Activated gamma-delta T cell treated with Interleukin-2 at 50 U/mL for 16 hours (primary cell): ENCODE results near the gene PDGFC.

Experiments used
- DNase-seq: peaks from one replicate; pipeline ENCODE4 v3.0.0-alpha.2; 2020

PDGFC gene

DNA sequence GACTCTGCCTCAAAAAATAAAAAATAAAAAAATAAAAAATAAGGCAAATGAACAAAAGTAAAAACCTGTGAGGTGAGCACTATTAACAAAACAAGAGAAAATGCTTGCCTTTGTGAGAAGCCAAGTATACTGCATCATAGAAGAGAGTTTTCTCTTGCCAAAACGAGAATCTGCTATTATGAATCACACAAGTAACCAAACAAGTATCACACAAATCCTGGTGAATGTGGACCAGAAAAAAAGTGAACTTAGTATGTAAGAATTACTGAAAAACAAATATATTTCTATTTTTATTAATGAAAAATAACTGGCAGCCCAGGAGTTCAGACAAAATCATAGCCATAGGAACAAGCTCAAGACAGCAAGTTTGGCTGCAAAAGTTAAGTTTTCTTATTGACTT lies 193.5 kb downstream of the PDGFC start:
- DNase-seq = no peak

DNA sequence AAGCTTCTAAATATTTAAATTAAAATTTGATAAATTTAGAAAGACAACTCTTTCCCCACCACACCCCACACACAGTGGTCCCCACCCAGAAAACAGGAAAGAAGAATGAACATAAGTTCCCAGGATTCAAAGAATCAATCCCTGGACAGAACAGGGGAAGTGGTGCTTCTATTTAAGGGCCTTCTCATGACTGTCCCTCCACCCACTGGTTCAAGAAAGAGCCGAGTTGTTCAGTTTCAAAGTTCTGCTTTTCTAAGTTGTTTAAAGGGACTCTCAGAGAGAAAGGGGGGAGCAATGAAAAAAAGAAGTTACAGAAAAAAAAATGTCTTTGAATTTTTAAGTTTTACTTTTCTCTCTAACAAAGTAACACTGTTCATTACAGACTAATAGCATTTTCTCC lies 195.8 kb downstream of the PDGFC start:
- DNase-seq = no peak

DNA sequence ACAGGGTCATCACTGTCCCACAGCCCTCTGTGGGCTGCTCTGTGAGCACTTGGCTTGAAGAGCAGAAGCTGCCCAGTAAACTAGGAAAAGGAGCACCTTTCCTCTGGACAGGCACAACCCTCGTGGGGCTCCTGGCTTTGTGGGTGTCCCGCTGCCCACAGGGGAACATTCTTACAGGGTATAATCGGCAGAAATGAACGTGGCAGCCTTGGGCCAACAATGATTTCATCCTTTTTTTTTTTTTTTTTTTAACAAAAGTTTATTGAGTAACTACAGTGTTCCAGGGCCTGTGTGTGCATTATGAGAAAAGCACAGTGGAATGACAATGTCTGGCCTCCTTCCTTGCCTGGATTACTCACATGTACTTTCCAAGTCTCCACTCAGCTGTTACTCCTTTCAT lies 197.2 kb downstream of the PDGFC start:
- DNase-seq = no peak

DNA sequence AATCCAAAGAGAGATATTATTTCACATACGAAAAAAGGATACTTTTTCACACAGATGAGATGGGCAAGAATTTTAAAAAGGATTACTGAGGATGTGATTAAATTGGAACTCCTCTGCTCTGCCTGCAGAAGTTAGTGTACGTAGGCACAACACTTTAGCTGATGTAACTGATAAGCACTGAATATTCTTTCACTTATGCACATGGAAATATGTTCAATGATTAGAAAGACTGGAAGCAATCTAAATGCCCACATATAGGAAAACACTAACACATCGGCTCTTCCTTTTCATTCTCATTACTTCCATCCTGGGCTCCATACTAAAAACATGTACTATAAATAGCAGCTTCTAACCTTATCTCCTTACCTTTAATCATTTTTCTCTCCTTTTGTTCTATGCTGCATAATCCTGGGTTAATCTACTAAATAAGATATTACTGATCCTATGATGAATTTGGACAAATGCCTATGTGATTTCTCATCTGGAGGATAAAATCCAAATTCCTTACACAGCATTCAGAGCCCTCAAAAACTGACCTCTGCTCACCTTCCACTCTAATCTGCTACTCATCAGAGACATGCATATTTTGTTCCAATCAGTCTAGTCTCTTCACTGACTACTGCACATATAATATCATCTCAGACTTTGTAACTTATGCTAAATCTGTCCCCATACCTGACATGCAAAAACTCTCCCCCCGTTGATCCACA lies 197.8 kb downstream of the PDGFC start:
- DNase-seq = no peak

DNA sequence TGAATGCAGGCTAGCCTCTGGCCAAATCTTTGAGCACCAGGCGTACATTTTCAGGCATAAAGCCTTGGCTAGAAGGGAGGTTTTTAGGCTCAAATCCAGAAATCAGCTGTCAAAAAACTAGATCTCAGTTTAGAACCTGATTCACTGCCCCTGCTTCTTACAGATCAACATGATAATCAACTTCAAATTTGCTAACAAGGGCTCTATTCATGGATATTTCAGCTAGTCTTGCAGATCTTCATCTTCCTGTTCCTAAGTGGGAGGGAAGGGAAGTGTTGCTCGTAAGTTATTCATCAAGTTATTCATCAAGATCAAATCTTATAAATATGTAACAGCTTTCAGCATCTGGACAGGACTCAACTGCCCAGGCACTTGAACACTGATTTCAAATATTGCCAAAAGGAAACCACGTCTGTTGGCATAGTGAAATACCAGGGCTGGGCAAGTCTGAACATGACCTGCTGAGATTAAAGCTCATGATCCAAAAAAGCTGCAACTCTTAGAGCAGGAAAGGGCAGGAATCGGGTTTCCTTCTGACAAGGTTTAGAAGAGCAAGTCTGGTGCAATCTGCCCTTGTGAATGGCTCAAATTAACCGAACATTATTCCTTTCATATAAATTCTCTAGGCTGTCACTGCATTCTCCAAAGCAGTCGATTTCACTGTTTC lies 200.3 kb downstream of the PDGFC start:
- DNase-seq = no peak

DNA sequence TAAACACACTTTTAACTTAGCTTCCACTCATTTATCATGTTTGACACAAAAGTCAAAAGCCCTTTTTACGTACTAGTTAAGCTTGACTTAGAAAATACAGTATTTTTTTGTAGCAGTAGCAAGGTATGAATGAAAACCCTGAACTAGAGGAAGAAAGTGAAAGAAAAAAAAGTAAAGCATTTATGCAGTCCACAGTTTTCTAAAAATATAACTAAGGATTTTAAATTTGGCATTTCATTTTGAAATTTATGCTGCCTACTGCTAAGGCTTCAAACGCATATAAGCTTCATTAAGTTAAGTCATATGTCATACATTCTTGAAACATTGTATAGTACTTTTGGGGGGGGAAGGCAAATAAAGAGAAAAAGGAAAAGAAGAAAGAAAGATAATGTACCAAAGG lies 201.5 kb downstream of the PDGFC start:
- no peak for DNase-seq

DNA sequence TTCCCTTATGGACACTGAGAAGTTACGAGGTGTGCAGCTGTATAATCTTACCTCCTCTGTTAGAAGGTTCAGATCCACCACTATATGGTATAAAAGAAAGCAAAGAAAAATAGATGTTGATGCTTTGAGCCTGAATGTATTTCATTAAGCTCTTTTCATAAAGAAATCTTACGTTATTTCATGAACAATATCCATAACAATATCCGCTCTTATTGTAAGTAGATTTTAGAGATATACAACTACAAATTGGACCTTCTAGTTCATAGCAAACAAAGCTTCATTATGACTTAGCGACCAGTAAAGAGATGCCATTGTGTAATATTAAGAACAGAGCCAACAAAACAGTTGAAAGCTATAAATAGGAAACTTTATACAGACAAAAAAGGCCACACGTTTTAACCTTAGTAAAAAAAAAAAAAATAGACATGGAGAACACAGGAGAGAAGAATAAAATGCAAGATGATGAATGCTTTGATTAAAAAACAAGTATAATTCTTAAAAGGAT lies 203.6 kb downstream of the PDGFC start:
- no peak for DNase-seq

DNA sequence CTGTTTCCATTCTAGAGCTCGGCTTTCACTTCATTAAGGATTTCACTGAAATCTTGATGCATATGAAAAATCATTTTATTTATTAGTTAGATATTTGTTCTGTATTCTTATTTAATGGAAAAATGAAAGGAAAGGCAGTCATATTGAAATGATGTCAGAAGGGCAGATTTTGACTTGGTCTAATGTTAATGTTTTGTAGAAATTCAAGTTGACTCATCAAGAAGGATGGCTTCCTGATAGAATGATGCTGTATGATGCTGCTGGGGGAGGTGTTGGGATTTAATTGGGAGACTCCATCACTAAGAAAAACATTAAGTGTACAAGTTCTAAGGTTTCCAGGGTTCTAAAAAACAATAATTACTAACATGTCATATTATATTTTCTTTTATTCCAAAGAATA lies 204.8 kb downstream of the PDGFC start:
- DNase-seq = no peak

DNA sequence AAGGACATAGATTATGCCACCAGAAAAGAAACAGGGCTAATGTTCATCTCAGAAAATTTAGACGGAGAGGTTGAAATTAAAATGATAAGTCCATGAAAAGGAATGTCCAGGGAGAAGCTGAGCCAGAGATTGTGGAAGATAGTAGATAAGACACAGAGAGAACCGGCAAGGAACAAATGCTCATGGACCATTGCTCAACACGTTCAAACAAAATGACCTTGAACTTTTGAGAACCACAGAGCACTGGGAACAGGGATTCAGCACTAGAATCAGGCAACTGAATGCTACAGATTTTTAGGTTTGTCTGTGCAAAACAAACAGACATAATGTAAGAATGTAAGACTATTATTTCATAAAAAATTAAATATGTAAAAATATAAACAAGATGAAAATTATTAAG lies 206.3 kb downstream of the PDGFC start:
- no peak for DNase-seq

DNA sequence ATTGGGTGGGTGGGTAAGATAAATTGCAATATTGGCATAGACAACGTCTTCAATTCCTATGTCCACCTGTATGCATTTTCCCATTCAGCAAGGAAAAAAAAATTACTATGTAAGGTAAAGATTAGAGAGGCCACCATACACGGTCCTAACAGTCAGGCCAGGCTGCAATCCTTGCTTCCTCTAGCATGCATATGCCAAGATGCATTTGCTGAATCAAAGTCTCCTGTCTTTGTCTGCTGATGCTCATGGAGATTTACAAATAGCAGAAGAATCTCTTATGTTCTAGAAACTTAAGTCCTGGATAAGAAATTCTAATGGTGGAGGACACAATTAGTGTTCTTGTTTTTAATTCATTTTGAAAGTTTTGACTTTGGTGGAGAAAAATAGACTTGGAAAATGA lies 206.8 kb downstream of the PDGFC start:
- no peak for DNase-seq

DNA sequence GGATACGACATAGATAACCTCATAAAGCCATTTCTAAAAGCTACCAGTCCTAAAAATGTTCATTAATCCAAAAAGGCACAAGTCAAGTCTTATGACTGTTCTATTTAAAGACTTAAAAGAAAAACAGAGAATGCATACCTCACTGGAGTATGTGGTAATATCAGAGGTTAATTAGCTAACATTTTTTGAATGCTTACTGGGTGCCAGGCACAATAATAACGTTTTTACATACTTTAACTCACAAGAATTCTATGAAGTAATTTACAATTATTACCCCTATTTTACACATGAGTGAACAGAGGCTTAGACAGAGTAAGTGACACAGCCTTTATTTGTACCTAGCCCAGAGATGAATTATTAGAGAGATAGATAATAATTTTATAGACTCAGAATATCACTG lies 207.5 kb downstream of the PDGFC start:
- no peak for DNase-seq

DNA sequence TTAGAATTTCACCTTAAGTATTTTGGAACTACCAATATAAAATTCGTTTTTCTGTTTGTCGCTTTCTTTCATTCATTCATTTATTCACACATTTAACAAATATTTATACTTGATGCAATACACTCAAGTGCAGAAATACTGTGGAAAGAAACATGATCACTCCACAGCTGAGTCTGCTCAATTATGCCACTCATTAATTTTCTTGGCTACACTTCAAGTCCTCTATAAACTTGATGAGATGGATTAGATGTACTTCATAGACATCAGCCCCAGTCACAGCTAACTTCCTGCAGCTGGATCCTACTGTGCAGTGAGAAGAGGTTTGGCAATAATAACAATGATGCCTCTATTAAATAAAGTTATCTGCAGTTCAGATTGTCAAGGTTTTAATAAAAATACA lies 208.1 kb downstream of the PDGFC start:
- DNase-seq = no peak

DNA sequence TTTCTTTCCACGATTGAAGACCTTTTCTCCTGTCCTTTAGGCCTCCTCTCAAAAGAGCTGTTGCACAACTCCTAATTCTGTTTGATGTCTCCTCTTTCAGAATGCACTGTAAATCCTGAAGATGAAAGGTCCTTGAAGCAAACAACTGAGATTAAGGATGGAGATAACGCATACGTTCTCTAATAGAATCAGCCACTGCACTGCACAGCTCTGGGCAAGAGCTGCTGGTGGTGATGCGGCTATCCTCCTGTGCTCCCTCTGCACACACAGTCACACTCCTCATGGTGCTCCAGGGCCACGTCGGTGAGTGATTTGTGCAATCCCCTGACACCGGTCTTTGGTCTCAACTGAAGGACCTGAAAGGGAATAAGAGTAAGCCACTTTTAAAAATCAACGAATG lies 208.7 kb downstream of the PDGFC start:
- no peak for DNase-seq

DNA sequence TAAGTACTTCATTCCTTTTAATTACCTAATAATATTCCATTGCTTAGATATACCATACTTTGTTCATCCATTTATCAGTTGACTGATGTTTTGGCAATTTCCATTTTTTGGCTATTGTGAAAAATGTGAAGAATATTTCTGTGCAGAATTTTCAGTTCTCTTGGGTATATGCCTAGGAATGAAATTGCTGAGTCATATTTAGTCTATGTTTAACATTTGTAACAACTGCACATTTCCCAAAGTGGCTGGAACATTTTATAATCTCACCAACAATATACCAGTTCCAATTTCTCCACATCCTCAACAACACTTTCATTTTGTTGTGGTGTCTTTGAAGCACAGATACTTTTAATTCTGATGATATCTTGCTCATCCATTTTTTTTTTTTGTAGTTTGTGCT lies 215.5 kb downstream of the PDGFC start:
- no peak for DNase-seq

DNA sequence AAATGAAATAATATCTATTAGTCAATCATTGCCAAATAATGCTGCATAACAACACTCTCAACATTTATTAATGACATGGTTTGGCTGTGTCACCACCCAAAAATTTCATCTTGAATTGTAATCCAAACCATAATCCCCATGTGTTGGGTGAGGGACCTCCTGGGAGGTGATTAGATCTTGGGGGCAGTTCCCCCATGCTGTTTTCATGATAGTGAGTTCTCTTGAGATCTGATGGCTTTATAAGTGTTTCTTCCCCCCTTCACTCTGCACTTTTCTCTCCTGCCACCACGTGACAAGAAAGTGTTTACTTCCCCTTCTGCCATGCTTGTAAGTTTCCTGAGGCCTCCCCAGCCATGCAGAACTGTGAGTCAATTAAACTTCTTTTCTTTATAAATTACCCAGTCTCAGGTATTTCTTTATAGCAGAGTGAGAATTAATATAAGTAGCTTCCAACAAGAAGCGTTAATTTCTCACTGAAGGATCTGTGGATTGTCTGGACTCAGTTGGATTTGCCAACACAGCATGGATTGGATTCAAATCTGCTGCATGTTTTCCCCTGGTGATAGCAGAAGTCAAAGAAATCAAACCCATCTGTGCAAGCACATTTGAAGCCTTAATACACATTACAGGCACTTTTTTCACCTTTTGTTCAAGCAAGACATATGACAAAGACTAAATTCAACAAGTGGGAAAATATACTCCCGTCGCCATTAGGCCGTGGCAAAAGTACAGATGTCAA lies 216.6 kb downstream of the PDGFC start:
- DNase-seq = no peak

DNA sequence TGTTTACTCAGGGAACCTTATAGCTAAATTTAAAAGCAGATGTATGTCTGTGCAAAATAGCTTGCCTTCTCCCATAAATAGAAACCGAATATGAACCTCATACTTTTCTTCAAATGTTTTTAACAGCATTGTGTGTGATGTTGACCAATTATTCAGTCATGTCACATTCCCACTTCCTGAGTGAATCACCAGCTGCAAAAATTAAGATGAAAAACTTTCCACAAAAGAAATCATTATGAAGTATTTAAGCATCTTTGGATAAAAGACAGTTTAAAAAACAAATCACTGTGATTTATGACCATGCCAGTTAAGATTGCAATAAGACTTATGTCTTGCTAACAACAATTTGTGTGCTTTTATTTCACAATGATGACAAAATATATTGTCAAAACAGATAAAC lies 220.1 kb downstream of the PDGFC start:
- DNase-seq = no peak

DNA sequence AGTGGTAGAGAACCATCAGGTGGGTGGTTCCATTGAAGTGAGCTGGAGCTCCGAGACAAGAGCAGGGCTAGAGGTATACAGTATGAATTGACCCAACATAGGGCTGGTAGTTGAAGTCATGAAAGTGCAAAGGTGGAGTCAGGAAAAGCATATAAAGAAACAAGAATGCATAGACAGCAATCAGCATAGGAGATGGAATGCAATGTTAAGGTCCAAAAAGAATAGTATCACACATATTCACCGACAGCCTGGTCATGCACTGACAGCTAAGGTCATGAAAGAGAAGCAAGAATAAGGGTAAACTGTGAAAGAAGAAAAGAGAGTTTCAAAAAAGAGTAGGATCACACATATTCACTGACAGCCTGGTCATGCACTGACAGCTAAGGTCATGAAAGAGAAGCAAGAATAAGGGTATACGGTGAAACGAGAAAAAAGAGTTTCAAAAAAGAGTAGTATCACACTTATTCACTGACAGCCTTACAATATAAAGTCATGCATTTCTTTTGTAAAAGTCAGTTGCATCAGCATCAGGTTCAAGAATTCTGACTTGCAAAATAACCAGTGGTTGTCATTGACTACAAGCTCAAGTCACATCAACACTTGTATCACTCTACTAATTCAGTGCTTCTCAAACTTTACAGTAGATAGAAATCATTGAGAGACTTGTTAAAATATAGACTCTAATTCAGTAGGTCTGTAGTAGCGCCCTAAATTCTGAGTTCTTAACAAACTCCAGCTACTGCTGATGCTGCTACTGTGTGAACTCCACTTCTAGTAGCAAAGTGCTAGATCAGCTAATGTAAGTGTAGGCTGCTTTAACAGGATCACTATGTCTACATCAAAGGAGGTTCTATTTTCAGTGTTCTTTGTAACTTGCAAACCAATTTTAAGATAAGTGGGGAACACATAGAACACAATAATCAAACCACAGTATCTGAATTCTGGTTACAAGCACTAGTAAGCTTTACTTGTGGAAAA lies 221.9 kb downstream of the PDGFC start:
- no peak for DNase-seq

DNA sequence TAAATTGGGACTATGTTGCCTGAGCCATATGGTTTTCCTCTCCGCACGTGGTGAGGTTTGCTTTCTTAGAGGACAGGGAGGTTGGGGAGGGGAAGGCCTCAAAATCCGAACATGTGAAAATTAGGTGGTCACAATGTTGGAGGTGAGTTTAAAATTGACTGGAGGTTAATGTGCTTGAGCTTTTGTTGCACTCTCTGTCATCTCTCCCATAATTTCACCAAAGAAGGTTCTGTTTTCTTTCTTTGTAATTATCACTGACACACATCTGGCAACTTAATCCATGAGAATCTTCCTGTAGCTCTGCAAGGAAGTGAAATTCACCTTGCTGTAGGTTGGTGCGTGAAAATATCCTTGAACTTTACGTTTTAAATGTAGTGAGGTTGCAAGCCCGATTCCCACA lies 225.5 kb downstream of the PDGFC start:
- DNase-seq = no peak

DNA sequence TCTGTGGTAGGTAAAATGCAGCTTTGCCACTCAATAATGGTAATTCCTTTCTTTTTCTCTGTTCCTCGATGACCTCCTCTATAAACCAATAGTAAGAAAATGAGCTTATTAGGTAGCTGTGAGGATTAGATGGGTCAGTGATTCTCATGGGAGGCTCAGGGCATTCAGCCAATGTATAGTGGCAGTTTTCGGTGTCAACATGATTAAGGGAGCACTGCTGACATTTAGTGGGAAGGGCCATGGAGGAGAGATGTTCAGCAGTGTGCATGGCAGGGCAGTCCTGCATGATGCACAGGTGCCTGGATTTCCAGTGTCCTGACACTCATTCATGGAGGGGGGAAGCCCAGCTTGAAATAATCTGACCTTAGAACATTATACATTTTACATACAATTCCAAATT lies 232.8 kb downstream of the PDGFC start:
- no peak for DNase-seq

DNA sequence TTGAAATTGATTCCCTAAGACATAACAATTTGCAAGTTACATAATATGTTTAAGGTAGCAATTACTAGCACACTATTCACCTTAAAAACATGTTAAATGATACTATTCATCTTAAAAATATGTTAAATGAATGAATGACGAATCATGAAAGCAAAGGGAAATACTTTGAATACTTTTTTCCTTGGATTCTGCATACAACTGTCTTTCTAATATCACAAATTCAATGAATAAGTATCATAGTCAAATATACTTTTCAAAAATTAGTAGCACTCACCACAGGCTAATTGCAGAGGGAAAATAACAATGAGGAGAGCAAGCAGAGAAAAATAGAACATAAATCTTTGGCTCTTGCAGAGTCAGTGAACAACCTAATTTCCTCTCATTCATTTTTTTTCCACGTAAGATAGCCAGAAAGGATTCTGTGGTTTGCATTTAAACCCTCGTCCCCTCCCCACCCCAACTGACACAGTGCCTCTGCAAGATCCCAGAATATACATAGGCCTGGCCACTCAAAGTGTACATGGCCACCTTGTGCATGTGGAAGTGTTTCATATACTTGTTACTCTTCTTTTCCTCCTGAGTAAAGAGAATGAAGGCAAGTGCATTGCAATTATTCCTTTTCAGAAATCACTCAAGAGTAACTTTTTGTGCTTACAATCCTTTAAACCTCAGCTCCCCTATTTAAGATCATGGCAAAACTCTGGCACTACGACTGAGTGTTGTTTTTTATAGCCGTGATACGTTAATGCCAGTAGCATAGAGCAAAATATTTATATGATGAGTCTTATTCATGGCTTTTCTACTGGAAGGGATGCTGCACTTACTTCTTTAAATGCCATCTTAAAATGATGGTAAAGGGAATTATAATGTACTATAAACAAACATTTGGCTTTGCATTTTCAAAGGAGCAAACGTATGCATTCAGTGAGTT lies 236.4 kb downstream of the PDGFC start:
- no peak for DNase-seq

DNA sequence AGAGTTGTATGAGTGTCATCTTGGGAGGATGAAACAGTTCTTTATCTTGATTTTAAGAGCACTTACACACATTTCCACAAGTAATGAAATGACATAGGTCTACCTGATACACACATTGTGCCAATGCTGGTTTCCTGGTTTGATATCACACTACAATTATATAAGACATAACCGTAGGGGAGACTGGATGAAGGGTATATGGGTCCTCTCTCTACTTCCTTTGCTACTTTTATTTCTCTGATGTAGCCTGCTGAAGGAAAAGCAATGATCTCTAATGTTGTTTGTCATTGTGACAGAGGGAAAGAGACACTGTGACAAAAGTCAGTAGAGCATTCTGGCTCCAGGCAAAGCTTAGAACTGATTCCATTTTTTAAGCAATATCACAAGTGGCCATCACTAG lies 238.0 kb downstream of the PDGFC start:
- no peak for DNase-seq

DNA sequence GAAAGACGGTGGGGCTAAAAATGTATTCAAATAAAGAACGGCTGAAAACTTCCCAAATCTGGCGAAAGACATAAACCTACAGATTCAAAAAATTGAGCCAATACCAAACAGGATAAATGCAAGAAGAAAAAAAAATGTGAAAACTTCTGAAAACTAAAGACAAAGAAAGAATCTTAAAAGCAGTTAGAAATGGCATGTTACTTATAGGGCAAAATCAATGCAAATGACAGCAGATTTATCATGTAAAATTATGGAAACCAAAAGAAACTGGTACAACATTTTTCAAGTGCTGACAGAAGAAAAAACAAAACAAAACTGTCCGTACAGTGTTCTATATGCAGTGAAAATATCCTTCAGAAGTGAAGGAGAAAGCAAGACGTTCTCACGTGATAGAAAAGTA lies 239.0 kb downstream of the PDGFC start:
- no peak for DNase-seq
